IMR-90 (cell line): ENCODE results near the gene ARSD.

Experiments used
- CTCF ChIP-seq: conservative IDR thresholded peaks from 2 replicates; pipeline ENCODE4 v1.5.1; 2012; ENCODE audit warnings: mild to moderate bottlenecking, low read depth, low read length, improper control_type of control experiment
- MAFK ChIP-seq: IDR thresholded peaks from 2 replicates; pipeline ENCODE4 v1.6.1; 2012; ENCODE audit warnings: low read depth, low read length, improper control_type of control experiment
- POLR2A ChIP-seq: IDR thresholded peaks from 2 replicates; pipeline ENCODE4 v1.6.1; 2012; ENCODE audit warnings: mild to moderate bottlenecking, low read depth, low read length
- RCOR1 ChIP-seq: IDR thresholded peaks from 2 replicates; pipeline ENCODE4 v1.6.1; 2012; ENCODE audit warnings: mild to moderate bottlenecking, low read length, improper control_type of control experiment; ENCODE audit not compliant: insufficient replicate concordance

GRCh38 chrX:2934715-2935710 lies 5.9 kb upstream of the ARSD start:
- TF ChIP-seq CTCF (no peak), MAFK (no peak), POLR2A (no peak), RCOR1 (no peak)
